Neuronal stem cell (in vitro differentiated cells): Measurements from ENCODE around the gene ARL16.

Experiments used
- DNase-seq: peaks from one replicate; pipeline ENCODE4 v3.0.0-alpha.2; 2013; ENCODE audit warnings: low spot score
- H2AFZ ChIP-seq: one replicate; pipeline ENCODE4 v1.6.1; 2013; ENCODE audit warnings: mild to moderate bottlenecking, low read length, inconsistent platforms
- H2AK5ac ChIP-seq: 2 replicates; pipeline ENCODE4 v1.6.1; 2013; ENCODE audit warnings: low read depth, mild to moderate bottlenecking, inconsistent platforms, low read length, moderate library complexity, mixed read lengths
- H2BK120ac ChIP-seq: 2 replicates; pipeline ENCODE4 v1.6.1; 2013; ENCODE audit warnings: low read depth, mild to moderate bottlenecking, inconsistent platforms, low read length, moderate library complexity, mixed read lengths
- H2BK12ac ChIP-seq: one replicate; pipeline ENCODE4 v1.6.1; 2013; ENCODE audit warnings: low read length, inconsistent platforms
- H2BK15ac ChIP-seq: 2 replicates; pipeline ENCODE4 v1.6.1; 2013; ENCODE audit warnings: mild to moderate bottlenecking, low read length, inconsistent platforms, mixed read lengths
- H2BK5ac ChIP-seq: one replicate; pipeline ENCODE4 v1.6.1; 2013; ENCODE audit warnings: inconsistent platforms, mild to moderate bottlenecking, low read length, moderate library complexity
- H3K14ac ChIP-seq: one replicate; pipeline ENCODE4 v1.6.1; 2013; ENCODE audit warnings: low read length, inconsistent platforms
- H3K18ac ChIP-seq: 2 replicates; pipeline ENCODE4 v1.6.1; 2013; ENCODE audit warnings: low read length, inconsistent platforms
- H3K23ac ChIP-seq: 2 replicates; pipeline ENCODE4 v1.6.1; 2013; ENCODE audit warnings: low read depth, mild to moderate bottlenecking, mixed read lengths, low read length, inconsistent platforms; ENCODE audit not compliant: poor library complexity
- H3K27ac ChIP-seq: replicated peaks from 3 replicates; pipeline ENCODE4 v1.5.1; 2013; ENCODE audit warnings: low read length, inconsistent platforms
- H3K27me3 ChIP-seq, 3 experiments: 2 replicates each; pipeline ENCODE4 v1.6.1; 2013; ENCODE audit warnings: low read length in 3 of 3, mild to moderate bottlenecking in 2 of 3, inconsistent platforms in 1 of 3, low read depth in 1 of 3, mixed read lengths in 1 of 3, moderate library complexity in 1 of 3; ENCODE audit not compliant: control insufficient read depth in 3 of 3, insufficient read depth in 3 of 3
- H3K36me3 ChIP-seq, 2 donors: replicated peaks in 1 of 2; 2 replicates each; pipeline ENCODE4 v1.6.1; 2013; ENCODE audit warnings: low read length in 2 of 2; ENCODE audit not compliant: control insufficient read depth in 2 of 2, insufficient read depth in 2 of 2
- H3K4ac ChIP-seq: 2 replicates; pipeline ENCODE4 v1.6.1; 2013; ENCODE audit warnings: inconsistent platforms, mild to moderate bottlenecking, low read length, moderate library complexity
- H3K4me1 ChIP-seq, 2 donors: 1 replicate in 1 of 2; 2 replicates in 1 of 2; pipeline ENCODE4 v1.6.1; 2013; ENCODE audit warnings: low read length in 2 of 2, low read depth in 1 of 2; ENCODE audit not compliant: control insufficient read depth in 2 of 2, insufficient read depth in 1 of 2
- H3K4me2 ChIP-seq: one replicate; pipeline ENCODE4 v1.6.1; 2013; ENCODE audit warnings: mild to moderate bottlenecking, low read length, inconsistent platforms; ENCODE audit not compliant: insufficient read depth, poor library complexity, severe bottlenecking
- H3K4me3 ChIP-seq, 2 donors: 2 replicates each; pipeline ENCODE4 v1.5.1; 2013; ENCODE audit warnings: low read length in 2 of 2, mild to moderate bottlenecking in 2 of 2, inconsistent platforms in 1 of 2, moderate library complexity in 1 of 2
- H3K79me1 ChIP-seq: one replicate; pipeline ENCODE4 v1.6.1; 2013; ENCODE audit warnings: low read depth, mild to moderate bottlenecking, inconsistent platforms, low read length, moderate library complexity
- H3K9ac ChIP-seq: one replicate; pipeline ENCODE4 v1.6.1; 2013; ENCODE audit warnings: mild to moderate bottlenecking, low read depth, low read length, inconsistent platforms; ENCODE audit not compliant: poor library complexity
- H3K9me3 ChIP-seq, 2 donors: replicated peaks in 1 of 2; 2 replicates each; pipeline versions ENCODE3 to v1.6.1; 2013; ENCODE audit warnings: low read length in 2 of 2, mild to moderate bottlenecking in 2 of 2, inconsistent platforms in 1 of 2, low read depth in 1 of 2, mixed read lengths in 1 of 2, moderate library complexity in 1 of 2; ENCODE audit not compliant: control insufficient read depth in 2 of 2, insufficient read depth in 1 of 2
- H4K8ac ChIP-seq: one replicate; pipeline ENCODE4 v1.6.1; 2013; ENCODE audit warnings: low read depth, mild to moderate bottlenecking, inconsistent platforms, low read length, moderate library complexity
- H4K91ac ChIP-seq: one replicate; pipeline ENCODE4 v1.6.1; 2013; ENCODE audit warnings: low read length, low read depth, mild to moderate bottlenecking, inconsistent platforms; ENCODE audit not compliant: poor library complexity
- WGBS, 2 donors: extraction: QIAGEN DNeasy Blood & Tissue Kit; methylation state at CpG; one replicate each; pipeline ENCODE4 v1.1.7; 2013; ENCODE audit warnings: missing lambda C conversion rate in 2 of 2, mixed read lengths in 1 of 2; ENCODE audit not compliant: insufficient read length in 2 of 2, insufficient replicate concordance in 1 of 2; ENCODE audit errors: extremely low coverage in 2 of 2; 5-methylcytosine and 5-hydroxymethylcytosine counted together

The ARL16 gene

GRCh38 chr17:81666342-81667191 is 17.0 kb downstream of the ARL16 start, which contains the start of the genes CCDC137 and OXLD1:
TSS of gene CCDC137 (plus strand) at chr17:81666737. CDS start at chr17:81666767, 30 bp downstream.
TSS of gene OXLD1 (minus strand) at chr17:81666605. CDS start at chr17:81666577, 28 bp downstream.
- H3K36me3 ChIP-seq = peaks cover 37 to 51% of the 10 kb centered on the region in 2 donors
- peak within 1 kb of the TSS; percentile 99 for H3K18ac ChIP-seq
- H3K9ac ChIP-seq = peak within 1 kb of the TSS; percentile 100
- H3K4ac ChIP-seq = peak within 1 kb of the TSS; percentile 53
- no peaks in the 10 kb centered on the region for H3K27me3 ChIP-seq
- H4K91ac ChIP-seq = peak within 1 kb of the TSS; percentile 64
- peak within 1 kb of the TSS; percentile 56 for H3K27ac ChIP-seq
- H3K79me1 ChIP-seq = peaks cover 21% of the 10 kb centered on the region
- H2BK5ac ChIP-seq = peak within 1 kb of the TSS; percentile 66
- peak within 1 kb of the TSS; percentile 85 to 99 for H3K4me3 ChIP-seq
- H2BK12ac ChIP-seq = peak within 1 kb of the TSS; percentile 22
- H2BK15ac ChIP-seq = no peak within 1 kb of the TSS
- peak within 1 kb of the TSS; percentile 56 for H3K14ac ChIP-seq
- H4K8ac ChIP-seq = no peak within 1 kb of the TSS
- no CpG with 5 or more reads among the region's 96 CpGs for WGBS, 2 donors
- peak within 1 kb of the TSS; percentile 98 for H2BK120ac ChIP-seq
- H3K4me1 ChIP-seq = peaks cover 10 to 12% of the 10 kb centered on the region in 2 donors
- peak within 1 kb of the TSS; percentile 93 for H2AFZ ChIP-seq
- H2AK5ac ChIP-seq = peak within 1 kb of the TSS; percentile 98
- H3K9me3 ChIP-seq = peaks cover 0 to 2% of the 10 kb centered on the region in 2 donors
- peak; percentile 92 for DNase-seq
- H3K4me2 ChIP-seq = peak within 1 kb of the TSS; percentile 89
- H3K23ac ChIP-seq = peak within 1 kb of the TSS; percentile 100

GRCh38 chr17:81666092-81666341 is 17.6 kb downstream of the ARL16 start:
- H3K27me3 ChIP-seq = no peaks in the 10 kb centered on the region
- no peak overlapping the region for H3K4ac ChIP-seq
- H3K4me3 ChIP-seq = peak overlapping the region; percentile 85 to 99
- peaks cover 10 to 12% of the 10 kb centered on the region in 2 donors for H3K4me1 ChIP-seq
- H3K23ac ChIP-seq = peak overlapping the region; percentile 100
- no peak overlapping the region for H2BK5ac ChIP-seq
- peak overlapping the region; percentile 78 for H3K4me2 ChIP-seq
- H2AFZ ChIP-seq = peak overlapping the region; percentile 93
- H3K9ac ChIP-seq = peak overlapping the region; percentile 100
- H3K14ac ChIP-seq = peak overlapping the region; percentile 25
- H2AK5ac ChIP-seq = peak overlapping the region; percentile 85
- H3K27ac ChIP-seq = peak overlapping the region; percentile 56
- H3K79me1 ChIP-seq = peaks cover 21% of the 10 kb centered on the region
- WGBS, 2 donors = no CpG with 5 or more reads among the region's 16 CpGs
- H3K18ac ChIP-seq = peak overlapping the region; percentile 99
- no peak overlapping the region for H2BK15ac ChIP-seq
- H2BK12ac ChIP-seq = no peak overlapping the region
- no peak for DNase-seq
- no peak overlapping the region for H2BK120ac ChIP-seq
- peaks cover 0 to 2% of the 10 kb centered on the region in 2 donors for H3K9me3 ChIP-seq
- H3K36me3 ChIP-seq = peaks cover 31 to 46% of the 10 kb centered on the region in 2 donors
- no peak overlapping the region for H4K8ac ChIP-seq
- H4K91ac ChIP-seq = no peak overlapping the region

GRCh38 chr17:81665205-81666091 is 18.1 kb downstream of the ARL16 start:
- H4K91ac ChIP-seq = no peak overlapping the region
- peak overlapping the region; percentile 93 for H2AFZ ChIP-seq
- H3K9ac ChIP-seq = peak overlapping the region; percentile 100
- H3K27me3 ChIP-seq = no peaks in the 10 kb centered on the region
- WGBS, 2 donors = no CpG with 5 or more reads among the region's 30 CpGs
- no peak overlapping the region for H3K4ac ChIP-seq
- H3K9me3 ChIP-seq = peaks cover 0 to 2% of the 10 kb centered on the region in 2 donors
- no peak overlapping the region for H2BK120ac ChIP-seq
- H3K79me1 ChIP-seq = peaks cover 21% of the 10 kb centered on the region
- no peak overlapping the region for H4K8ac ChIP-seq
- peaks cover 10 to 12% of the 10 kb centered on the region in 2 donors for H3K4me1 ChIP-seq
- H2AK5ac ChIP-seq = peak overlapping the region; percentile 85
- DNase-seq = no peak
- H3K4me3 ChIP-seq = peak overlapping the region; percentile 85 to 99
- no peak overlapping the region for H3K27ac ChIP-seq
- peaks cover 28 to 40% of the 10 kb centered on the region in 2 donors for H3K36me3 ChIP-seq
- peak overlapping the region; percentile 100 for H3K23ac ChIP-seq
- peak overlapping the region; percentile 99 for H3K18ac ChIP-seq
- no peak overlapping the region for H2BK12ac ChIP-seq
- H2BK15ac ChIP-seq = no peak overlapping the region
- peak overlapping the region; percentile 25 for H3K14ac ChIP-seq
- H2BK5ac ChIP-seq = no peak overlapping the region
- peak overlapping the region; percentile 78 for H3K4me2 ChIP-seq
